GM23338 (cell line): Measurements from ENCODE around the gene LAMB1.

Experiments
- CREB1 ChIP-seq: fragments of 250-450 bp; sonication (Bioruptor Pico); IDR thresholded peaks from 2 replicates; pipeline ENCODE4 v1.5.0; 2020; ENCODE audit warnings: low read depth, mild to moderate bottlenecking, moderate library complexity
- CTCF ChIP-seq, 2 experiments: fragments of 200-600 bp in 1 of 2; sonication (generic) in 1 of 2; conservative IDR thresholded peaks; 2 replicates each; pipeline versions ENCODE4 v1.5.1 to v1.6.1; 2016 to 2017; ENCODE audit warnings: antibody characterized with exemption in 2 of 2, low read depth in 2 of 2, mild to moderate bottlenecking in 2 of 2, moderate library complexity in 1 of 2
- EZH2 ChIP-seq: fragments of 200-600 bp; sonication (generic); IDR thresholded peaks from one replicate; pipeline ENCODE4 v1.8.0; 2017; ENCODE audit warnings: antibody characterized with exemption, mild to moderate bottlenecking, low read depth; ENCODE audit not compliant: unreplicated experiment
- EZH2phosphoT487 ChIP-seq: fragments of 200-600 bp; sonication (generic); IDR thresholded peaks from one replicate; pipeline ENCODE4 v1.8.1; 2018; ENCODE audit warnings: antibody characterized with exemption; ENCODE audit not compliant: unreplicated experiment
- JUNB ChIP-seq: IDR thresholded peaks from one replicate; pipeline ENCODE4 v1.6.1; 2016; ENCODE audit warnings: antibody characterized with exemption; ENCODE audit not compliant: unreplicated experiment
- NANOG ChIP-seq: IDR thresholded peaks from 2 replicates; pipeline ENCODE4 v1.6.1; 2016; ENCODE audit warnings: antibody characterized with exemption, borderline replicate concordance
- POLR2AphosphoS5 ChIP-seq: IDR thresholded peaks from 2 replicates; pipeline ENCODE4 v1.6.1; 2016; ENCODE audit warnings: antibody characterized with exemption, low read depth
- ZNF331 ChIP-seq: fragments of 250-450 bp; sonication (Bioruptor Pico); IDR thresholded peaks from 2 replicates; pipeline ENCODE4 v1.5.0; 2020; ENCODE audit warnings: low read depth, mild to moderate bottlenecking, moderate library complexity

- TF ChIP-seq CTCF (conservative IDR thresholded peaks at IDR 0.05; ENCODE audit: low read depth in 2 of 2) (no peak), NANOG (no peak), POLR2AphosphoS5 (no peak), EZH2 (no peak), CREB1 (CRISPR knock-in tag) (no peak), EZH2phosphoT487 (no peak), ZNF331 (CRISPR knock-in tag) (no peak), JUNB (no peak)
Measured at GRCh38 chr7:107964510-107964909, 38.5 kb downstream of the LAMB1 start.
